Measurements from ENCODE around the gene MED27. TPM values are rescaled to one million over a fixed set of nuclear protein-coding genes. Genes with fewer than 3 reads are reported as not detected.

MED27 gene
- total RNA-seq, 4 donors from 2014 or later = 4.1 to 6.3 (median 5.7) TPM

DNA sequence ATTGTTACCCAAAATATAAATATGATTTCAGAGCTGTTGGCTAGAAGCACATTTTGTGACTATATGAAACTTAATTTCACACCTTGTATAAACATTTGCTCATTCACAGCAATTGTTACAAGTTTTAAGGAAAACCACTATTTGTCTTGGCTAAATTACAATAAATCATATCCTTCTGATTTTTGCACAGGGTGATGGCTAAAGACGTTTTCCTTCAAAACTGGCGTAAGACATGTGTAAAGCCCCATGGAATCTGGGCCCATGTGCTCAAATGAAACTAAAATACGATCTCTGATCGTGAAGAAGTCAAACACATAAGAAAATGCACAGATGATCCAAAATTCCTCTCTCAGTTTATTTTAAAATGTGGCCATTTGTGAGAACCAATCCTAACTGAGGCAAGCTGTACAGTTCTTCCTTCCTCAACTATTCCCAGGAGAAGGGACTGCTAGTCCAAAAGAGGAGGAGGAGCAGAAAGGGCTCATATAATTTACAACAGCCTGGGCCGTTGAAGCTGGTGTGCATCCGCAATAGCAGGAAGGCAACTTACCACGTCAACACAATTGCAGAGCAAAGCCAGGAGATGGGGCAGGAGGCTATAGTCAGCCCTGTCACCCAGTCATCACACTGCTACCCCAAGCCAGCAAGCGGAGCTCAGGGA, 98.4 kb downstream of the MED27 start:
- no peaks in the 10 kb centered on the region for H3K9me3 ChIP-seq
- DNase-seq = no peak

DNA sequence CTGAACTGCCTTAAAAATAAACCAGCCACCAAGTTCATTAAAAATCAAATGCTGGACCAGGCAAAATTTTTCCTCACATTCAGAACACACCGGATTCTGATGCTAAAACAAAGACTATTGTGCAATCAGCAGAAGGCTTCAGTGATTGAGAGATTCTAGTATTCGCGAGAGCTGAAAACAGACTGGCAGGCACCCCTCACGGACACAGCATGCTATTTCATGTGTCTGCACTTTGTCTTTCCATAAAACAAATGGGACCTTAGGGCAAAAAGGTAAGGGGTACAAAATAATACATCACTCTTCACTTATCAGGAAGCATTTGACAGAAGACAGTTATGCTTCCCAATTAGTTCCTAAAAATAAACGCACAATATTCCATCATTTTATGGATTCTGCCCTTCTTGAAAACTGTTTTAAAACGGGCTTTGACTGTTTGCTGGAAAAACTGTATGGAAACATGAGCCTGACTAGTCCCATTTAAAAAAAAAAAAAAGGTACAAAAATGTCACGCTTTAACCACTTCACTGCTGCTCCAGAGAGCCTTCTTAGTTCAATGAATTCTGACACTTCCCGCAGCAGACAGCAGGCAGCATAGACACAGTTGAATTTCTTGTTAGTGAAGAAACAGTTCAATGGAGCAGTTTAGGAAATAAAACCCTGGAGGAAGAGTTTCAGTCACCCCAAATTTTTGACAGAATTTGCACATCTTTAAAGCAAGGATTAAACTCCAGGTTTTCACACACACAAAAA, 99.2 kb downstream of the MED27 start:
- Histone ChIP-seq H3K27me3 (no peaks in the 10 kb centered on the region), H3K36me3 (no peaks in the 10 kb centered on the region), H3K4me3 (no peak overlapping the region), H3K27ac (no peak overlapping the region), H3K9me3 (no peaks in the 10 kb centered on the region), H3K4me1 (peaks cover 0 to 10% (median 0%) of the 10 kb centered on the region in 4 donors)
- TF ChIP-seq, protein P1, sequence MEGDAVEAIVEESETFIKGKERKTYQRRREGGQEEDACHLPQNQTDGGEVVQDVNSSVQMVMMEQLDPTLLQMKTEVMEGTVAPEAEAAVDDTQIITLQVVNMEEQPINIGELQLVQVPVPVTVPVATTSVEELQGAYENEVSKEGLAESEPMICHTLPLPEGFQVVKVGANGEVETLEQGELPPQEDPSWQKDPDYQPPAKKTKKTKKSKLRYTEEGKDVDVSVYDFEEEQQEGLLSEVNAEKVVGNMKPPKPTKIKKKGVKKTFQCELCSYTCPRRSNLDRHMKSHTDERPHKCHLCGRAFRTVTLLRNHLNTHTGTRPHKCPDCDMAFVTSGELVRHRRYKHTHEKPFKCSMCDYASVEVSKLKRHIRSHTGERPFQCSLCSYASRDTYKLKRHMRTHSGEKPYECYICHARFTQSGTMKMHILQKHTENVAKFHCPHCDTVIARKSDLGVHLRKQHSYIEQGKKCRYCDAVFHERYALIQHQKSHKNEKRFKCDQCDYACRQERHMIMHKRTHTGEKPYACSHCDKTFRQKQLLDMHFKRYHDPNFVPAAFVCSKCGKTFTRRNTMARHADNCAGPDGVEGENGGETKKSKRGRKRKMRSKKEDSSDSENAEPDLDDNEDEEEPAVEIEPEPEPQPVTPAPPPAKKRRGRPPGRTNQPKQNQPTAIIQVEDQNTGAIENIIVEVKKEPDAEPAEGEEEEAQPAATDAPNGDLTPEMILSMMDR (IDR thresholded peaks at IDR 0.05) = no peak
- TF ChIP-seq POLR2A (IDR thresholded peaks at IDR 0.05) = no peak
- DNase-seq = no peak

More for the DNA sequence above, 98.4 kb downstream of the MED27 start:
- H3K27ac ChIP-seq = no peak overlapping the region
- H3K27me3 ChIP-seq = no peaks in the 10 kb centered on the region
- no peak overlapping the region for H3K4me3 ChIP-seq
- no peaks in the 10 kb centered on the region for H3K36me3 ChIP-seq
- H3K4me1 ChIP-seq = peaks cover 0 to 10% (median 0%) of the 10 kb centered on the region in 4 donors
- TF ChIP-seq POLR2A (IDR thresholded peaks at IDR 0.05) = no peak
- TF ChIP-seq, protein P1 (IDR thresholded peaks at IDR 0.05) = no peak

DNA sequence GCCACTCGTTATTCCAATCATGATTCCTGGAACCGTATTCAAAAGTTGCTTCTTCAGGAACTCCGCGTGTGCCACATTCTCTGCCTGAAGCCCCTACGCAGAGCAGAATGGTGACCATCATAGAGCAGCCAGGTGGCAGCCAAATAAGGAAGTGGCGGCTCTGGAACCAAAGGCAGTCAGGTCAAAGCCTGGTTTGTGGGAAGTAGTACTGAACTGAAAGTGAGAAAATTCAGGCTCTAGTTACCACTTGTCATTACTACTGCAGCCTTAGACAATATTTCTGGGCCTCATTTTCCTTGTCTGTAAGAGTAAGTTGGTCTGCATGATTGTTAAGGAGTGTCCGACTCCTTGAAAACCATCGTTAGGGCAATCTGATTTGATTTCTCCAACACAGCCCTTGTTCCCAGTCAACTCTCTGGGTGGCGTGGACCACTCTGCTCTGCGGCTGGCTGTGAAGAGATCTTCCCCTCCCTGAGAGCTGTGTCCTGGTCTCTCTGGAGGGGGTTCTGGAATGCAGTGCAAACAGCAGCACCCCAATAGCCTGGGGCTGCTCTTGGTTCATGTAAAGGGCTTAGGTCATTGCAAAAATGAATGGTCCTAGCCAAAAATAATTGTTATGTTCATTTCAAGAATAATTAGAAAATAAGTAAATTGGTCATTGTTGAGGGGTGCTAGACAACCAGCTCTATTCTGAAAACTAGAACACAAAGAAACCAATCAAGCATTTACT, 102.4 kb downstream of the MED27 start:
- no peak overlapping the region for H3K4me3 ChIP-seq
- H3K27ac ChIP-seq = no peak overlapping the region
- no peaks in the 10 kb centered on the region for H3K27me3 ChIP-seq
- H3K36me3 ChIP-seq = no peaks in the 10 kb centered on the region
- peaks cover 0 to 10% (median 0%) of the 10 kb centered on the region in 4 donors for H3K4me1 ChIP-seq
- TF ChIP-seq POLR2A (IDR thresholded peaks at IDR 0.05) = no peak
- TF ChIP-seq, protein P1 (IDR thresholded peaks at IDR 0.05) = no peak
- no peaks in the 10 kb centered on the region for H3K9me3 ChIP-seq
- DNase-seq = no peak

DNA sequence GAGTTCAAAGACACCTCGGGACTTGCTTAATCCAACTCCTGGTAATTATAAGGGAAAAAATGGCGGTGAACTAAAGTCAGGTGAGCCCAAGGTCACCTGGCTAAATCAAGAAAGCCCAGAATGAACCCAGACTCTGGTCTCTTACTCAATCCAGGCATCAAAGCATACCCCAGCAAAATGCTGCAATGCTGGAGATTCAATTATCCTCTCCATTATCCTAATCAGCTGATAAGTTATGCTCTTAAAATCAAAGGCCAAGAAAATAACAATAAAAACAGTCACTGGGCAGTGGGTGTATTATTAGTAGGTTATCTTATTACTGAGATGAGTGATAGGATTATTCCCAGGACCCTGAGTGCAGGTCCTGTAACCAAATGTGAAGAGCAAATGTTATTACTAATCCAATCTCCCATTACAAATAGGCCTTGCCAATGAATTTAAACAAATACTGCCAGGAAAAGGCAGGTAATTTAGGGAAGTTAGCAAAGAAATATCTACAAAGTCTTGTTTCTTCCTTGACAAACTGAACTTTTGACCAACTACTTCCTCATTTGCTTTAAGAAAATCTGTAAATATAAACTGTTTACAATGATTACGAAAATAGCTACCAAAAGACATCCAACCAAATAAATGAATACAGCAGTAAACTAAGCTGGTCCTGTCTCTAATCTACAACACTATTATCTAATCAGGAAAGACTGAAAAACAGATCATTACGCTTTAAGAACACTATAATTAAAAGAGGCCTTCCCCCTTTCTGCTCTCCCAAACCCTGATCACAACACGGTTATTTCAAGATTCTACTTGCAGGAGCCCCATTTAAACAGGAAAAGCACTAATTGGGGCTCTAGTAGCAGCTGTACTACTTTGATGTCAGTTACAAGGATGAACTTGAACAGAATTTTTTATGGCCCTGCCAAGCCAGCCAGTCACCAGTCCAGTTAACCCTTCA, 103.2 kb downstream of the MED27 start:
- DNase-seq = no peak
- Histone ChIP-seq H3K27me3 (no peaks in the 10 kb centered on the region), H3K9me3 (no peaks in the 10 kb centered on the region), H3K36me3 (no peaks in the 10 kb centered on the region), H3K27ac (peak overlapping the region in 1 of 4 donors; percentile 5), H3K4me3 (no peak overlapping the region), H3K4me1 (peaks cover 0 to 10% (median 0%) of the 10 kb centered on the region in 4 donors)
- TF ChIP-seq, protein P1 (IDR thresholded peaks at IDR 0.05) = no peak
- no peak for TF ChIP-seq POLR2A (IDR thresholded peaks at IDR 0.05)

DNA sequence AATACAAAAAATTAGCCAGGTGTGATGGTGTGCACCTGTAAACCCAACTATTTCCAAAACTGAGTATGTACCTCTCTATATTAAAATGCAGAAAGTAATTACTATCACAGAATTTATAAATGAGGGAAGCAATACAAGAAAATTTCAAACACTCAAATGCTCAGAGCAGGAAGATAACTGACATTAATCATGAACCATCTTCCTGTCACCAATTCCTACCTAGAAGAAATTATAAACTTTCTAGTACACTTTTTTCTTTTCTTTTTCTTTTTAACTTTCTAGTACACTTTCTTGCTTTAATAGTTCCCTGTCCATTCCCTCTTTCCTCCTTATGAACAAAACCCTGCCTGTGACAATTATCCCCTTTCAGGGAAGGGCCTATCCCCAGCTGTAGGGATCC, 106.8 kb downstream of the MED27 start:
- H3K4me1 ChIP-seq = peaks cover 0 to 10% (median 0%) of the 10 kb centered on the region in 4 donors
- H3K4me3 ChIP-seq = no peak overlapping the region
- H3K27ac ChIP-seq = no peak overlapping the region
- no peaks in the 10 kb centered on the region for H3K9me3 ChIP-seq
- H3K36me3 ChIP-seq = no peaks in the 10 kb centered on the region
- DNase-seq = no peak
- TF ChIP-seq, protein P1 (IDR thresholded peaks at IDR 0.05) = no peak
- TF ChIP-seq POLR2A (IDR thresholded peaks at IDR 0.05) = no peak
- no peaks in the 10 kb centered on the region for H3K27me3 ChIP-seq
